Mononuclear cell (primary cell): ENCODE measurements around the gene LPCAT4. TPM values are rescaled to one million over a fixed set of nuclear protein-coding genes. Genes with fewer than 3 reads are reported as not detected.
"Not testable (repeated sequence)": the region's sequence is repeated elsewhere in the genome, so short reads cannot be mapped to it uniquely, and the experiment has no call there.

Experiments used
- H3K27me3 ChIP-seq: 2 replicates; pipeline ENCODE4 v1.6.0; 2011; ENCODE audit warnings: low read length, control low read depth; ENCODE audit not compliant: insufficient read depth
- H3K4me1 ChIP-seq: 2 replicates; pipeline ENCODE4 v1.5.1; 2011; ENCODE audit warnings: mild to moderate bottlenecking, low read length, control low read depth; ENCODE audit not compliant: insufficient read depth
- H3K4me3 ChIP-seq: 2 replicates; pipeline ENCODE4 v1.5.1; 2011; ENCODE audit warnings: mild to moderate bottlenecking, low read length, moderate library complexity
- H3K9me3 ChIP-seq: 2 replicates; pipeline ENCODE4 v1.5.1; 2011; ENCODE audit warnings: low read depth, mild to moderate bottlenecking, control low read depth, low read length
- total RNA-seq: library from RNA; depleted of rRNA; stranded (reverse); fragments of >200 nt; gene quantifications from one replicate; pipeline ENCODE4 v1.2.3, GENCODE V29; 2012

LPCAT4 gene
- total RNA-seq, 1 donor, result 9.2 TPM

DNA sequence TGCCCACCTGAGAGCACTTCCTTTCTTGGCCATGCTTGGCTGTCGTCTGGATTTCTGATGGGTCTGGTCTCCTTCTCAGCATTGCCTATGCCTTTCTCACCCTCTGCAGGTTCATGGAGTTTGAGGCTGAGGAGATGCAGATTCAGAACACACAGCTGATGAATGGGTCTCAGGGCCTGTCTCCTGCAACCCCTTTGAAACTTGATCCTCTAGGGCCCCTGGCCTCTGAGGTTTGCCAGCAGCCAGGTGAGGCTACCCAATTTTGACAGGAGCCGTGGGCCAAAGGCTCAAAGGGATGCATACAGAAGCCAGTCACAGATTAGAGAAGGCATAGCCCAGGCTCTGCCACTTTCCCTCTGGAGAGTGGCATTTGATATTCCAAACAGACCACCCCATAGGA is 13.4 kb downstream of the LPCAT4 start:
- Histone ChIP-seq H3K4me3 (no peak overlapping the region), H3K27me3 (no peaks in the 10 kb centered on the region)

DNA sequence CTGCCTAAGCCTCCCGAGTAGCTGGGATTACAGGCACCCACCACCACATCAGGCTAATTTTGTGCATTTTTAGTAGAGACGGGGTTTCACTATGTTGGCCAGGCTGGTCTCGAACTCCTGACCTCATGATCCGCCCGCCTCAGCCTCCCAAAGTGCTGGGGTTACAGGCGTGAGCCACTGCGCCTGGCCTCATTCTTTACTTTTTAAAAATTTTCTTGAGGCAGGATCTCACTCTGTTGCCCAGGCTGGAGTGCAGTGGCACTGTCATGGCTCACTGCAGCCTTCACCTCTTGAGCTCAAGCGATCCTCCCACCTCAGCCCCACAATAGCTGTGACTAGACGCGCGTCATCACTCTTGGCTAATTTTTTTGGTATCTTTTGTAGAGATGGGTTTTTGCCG is 14.0 kb downstream of the LPCAT4 start:
- not testable (repeated sequence) for H3K27me3 ChIP-seq, H3K4me3 ChIP-seq, H3K4me1 ChIP-seq, H3K9me3 ChIP-seq

More for the DNA sequence above, 13.4 kb downstream of the LPCAT4 start:
- H3K4me1 ChIP-seq, result no peaks in the 10 kb centered on the region
- H3K9me3 ChIP-seq, result no peaks in the 10 kb centered on the region

DNA sequence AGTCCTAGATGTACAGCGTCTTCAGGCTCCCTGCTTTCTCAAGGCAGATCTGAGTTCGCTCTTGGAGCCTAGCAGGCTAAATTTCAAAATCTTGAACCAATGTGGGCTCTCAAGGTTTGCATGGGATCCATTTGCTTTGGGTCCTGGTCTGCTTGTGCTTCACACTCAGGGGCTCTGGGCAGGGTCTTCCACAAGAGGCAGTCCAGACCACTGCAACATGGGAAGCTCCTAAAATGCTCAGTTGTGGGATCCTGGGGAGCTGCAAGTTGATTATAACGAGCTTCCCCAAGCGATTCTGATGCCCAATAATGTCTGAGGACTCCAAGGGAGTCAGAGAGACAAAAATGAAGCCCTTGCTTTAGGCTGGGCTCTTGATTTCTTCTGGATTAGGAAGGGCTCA is 17.2 kb downstream of the LPCAT4 start:
- Histone ChIP-seq H3K4me3 (no peak overlapping the region), H3K9me3 (no peaks in the 10 kb centered on the region), H3K27me3 (no peaks in the 10 kb centered on the region), H3K4me1 (no peaks in the 10 kb centered on the region)

- Histone ChIP-seq H3K4me3 (no peak overlapping the region), H3K9me3 (no peaks in the 10 kb centered on the region), H3K4me1 (no peaks in the 10 kb centered on the region), H3K27me3 (no peaks in the 10 kb centered on the region)
Observed at GRCh38 chr15:34348735-34349300, 18.2 kb downstream of the LPCAT4 start.

DNA sequence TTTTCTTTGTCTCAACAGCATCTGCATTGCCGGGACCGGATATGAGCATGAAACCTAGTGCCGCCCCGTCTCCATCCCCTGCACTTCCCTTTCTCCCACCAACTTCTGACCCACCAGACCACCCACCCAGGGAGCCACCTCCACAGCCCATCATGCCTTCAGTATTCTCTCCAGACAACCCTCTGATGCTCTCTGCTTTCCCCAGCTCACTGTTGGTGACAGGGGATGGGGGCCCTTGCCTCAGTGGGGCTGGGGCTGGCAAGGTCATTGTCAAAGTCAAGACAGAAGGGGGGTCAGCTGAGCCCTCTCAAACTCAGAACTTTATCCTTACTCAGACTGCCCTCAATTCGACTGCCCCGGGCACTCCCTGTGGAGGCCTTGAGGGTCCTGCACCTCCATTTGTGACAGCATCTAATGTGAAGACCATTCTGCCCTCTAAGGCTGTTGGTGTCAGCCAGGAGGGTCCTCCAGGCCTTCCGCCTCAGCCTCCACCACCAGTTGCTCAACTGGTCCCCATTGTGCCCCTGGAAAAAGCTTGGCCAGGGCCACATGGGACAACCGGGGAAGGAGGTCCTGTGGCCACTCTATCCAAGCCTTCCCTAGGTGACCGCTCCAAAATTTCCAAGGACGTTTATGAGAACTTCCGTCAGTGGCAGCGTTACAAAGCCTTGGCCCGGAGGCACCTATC is 18.9 kb downstream of the LPCAT4 start:
- H3K4me1 ChIP-seq, result no peaks in the 10 kb centered on the region
- no peaks in the 10 kb centered on the region for H3K9me3 ChIP-seq
- H3K27me3 ChIP-seq, result no peaks in the 10 kb centered on the region
- H3K4me3 ChIP-seq, result no peak overlapping the region

- Histone ChIP-seq H3K9me3 (no peaks in the 10 kb centered on the region), H3K4me1 (peaks cover 31% of the 10 kb centered on the region), H3K4me3 (peak within 1 kb of the TSS; percentile 98), H3K27me3 (no peaks in the 10 kb centered on the region)
Observed at GRCh38 chr15:34342737-34343575, 24.0 kb downstream of the LPCAT4 start, which contains the start of the genes NOP10 and NUTM1. Gene NOP10, minus strand, starts transcription at chr15:34343136. Its CDS starts 63 bp downstream, at chr15:34343073. Gene NUTM1, plus strand, starts transcription at chr15:34343315. Its CDS starts 382 bp downstream, at chr15:34343697.

DNA sequence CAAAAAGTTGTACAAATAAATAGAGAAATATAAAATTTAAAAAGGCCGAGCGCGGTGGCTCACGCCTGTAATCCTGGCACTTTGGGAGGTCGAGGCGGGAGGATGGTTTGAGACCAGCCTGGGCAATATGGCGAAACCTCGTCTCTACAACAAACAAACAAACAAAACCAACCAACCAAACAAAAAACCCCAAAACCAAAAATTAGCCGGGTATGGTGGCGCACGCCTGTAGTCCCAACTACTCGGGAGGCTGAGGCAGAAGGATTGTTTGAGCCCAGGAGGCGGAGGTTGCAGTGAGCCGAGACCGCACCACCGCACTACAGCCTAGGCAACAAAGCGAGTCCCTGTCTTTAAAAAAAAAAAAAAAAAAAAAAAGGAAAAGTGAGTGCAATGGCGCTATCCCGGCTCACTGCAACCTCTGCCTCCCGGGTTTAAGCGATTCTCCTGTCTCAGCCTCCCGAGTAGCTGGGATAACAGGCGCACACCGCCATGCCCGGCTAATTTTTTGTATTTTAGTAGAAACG is 24.7 kb downstream of the LPCAT4 start:
- peak overlapping the region; percentile 98 for H3K4me3 ChIP-seq

GRCh38 chr15:34341381-34342212 is 25.4 kb downstream of the LPCAT4 start:
- Histone ChIP-seq H3K4me3 (peak overlapping the region; percentile 98), H3K4me1 (peaks cover 37% of the 10 kb centered on the region), H3K9me3 (no peaks in the 10 kb centered on the region), H3K27me3 (no peaks in the 10 kb centered on the region)

More for the DNA sequence above, 24.7 kb downstream of the LPCAT4 start:
- peaks cover 31% of the 10 kb centered on the region for H3K4me1 ChIP-seq
- not testable (repeated sequence) for H3K27me3 ChIP-seq, H3K9me3 ChIP-seq

DNA sequence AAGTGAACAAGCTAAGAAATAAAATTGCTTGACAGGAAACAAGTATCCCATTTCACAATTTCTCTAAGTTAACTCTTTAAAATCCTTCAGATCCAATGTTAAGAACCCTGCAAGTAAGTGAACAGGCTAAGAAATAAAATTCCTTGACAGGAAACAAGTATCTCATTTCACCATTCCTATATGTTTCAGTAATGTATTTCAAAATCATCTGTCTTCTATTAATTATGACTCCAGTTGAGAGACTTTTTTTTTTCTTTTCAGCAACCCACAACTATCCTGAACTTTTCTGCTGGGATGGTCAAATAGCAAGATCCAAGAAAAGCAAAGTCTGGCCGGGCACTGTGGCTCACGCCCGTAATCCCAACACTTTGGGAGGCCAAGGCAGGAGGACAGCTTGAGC is 27.1 kb downstream of the LPCAT4 start:
- Histone ChIP-seq H3K4me3 (no peak overlapping the region), H3K9me3 (no peaks in the 10 kb centered on the region), H3K4me1 (peaks cover 48% of the 10 kb centered on the region), H3K27me3 (no peaks in the 10 kb centered on the region)

DNA sequence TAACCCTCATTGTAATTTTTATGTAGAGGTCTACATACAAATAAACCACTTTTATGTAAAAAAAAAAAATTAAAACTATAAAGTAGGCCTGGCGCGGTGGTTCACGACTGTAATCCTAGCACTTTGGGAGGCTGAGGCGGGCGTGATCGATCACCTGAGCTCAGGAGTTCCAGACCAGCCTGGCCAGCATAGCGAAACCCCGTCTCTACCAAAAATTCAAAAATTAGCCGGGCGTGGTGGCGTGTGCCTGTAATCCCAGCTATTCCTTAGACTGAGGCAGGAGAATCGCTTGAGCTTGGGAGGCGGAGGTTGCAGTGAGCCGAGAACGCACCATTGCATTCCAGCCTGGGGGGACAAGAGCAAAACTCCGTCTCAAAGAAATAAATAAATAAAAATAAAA is 28.6 kb downstream of the LPCAT4 start:
- Histone ChIP-seq H3K4me1 (peaks cover 61% of the 10 kb centered on the region), H3K27me3 (no peaks in the 10 kb centered on the region), H3K4me3 (peak overlapping the region; percentile 92), H3K9me3 (no peaks in the 10 kb centered on the region)

DNA sequence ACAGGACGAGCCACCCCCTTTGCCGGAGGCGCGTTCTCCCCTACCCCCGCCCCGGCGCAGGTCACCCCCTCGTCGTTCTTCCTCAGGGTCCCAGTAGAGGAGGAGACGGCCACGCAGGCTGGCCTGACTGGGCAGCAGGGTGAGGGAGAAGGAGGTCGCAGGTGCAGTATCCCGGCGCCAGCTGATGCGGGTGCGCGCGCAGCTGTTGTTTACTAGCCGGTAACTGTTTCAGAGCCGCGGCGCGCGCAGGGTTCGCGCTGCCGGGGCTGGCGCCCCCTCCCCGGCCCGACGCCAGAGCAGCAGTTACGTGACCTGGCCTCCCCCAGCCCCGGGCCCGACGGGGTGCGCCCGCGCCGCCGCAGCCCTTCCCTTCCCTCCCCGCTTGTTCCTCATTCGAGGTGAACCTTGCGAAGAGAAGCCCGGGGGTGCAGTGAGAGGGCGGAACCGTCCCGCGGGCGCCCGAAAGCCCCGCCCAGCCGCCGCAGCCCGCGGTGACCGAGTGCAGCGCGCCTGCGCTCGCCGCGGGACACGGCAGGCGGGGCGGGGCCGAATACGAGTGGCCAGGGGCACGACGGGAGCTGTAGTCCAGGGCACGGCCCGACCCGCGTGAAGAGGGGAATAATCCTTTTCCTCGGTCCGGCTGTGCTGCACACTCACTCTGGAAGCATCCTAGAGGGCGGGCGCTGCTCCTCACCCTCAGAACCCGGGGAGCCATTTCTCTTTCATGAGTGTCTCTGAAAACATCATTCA is 29.3 kb downstream of the LPCAT4 start, which contains the start of gene SLC12A6:
Gene SLC12A6 (minus strand): TSS at position 225 of the 750 bp plus-strand sequence. CDS start 1,101 bp downstream, outside the sequence.
- Histone ChIP-seq H3K4me3 (peak within 1 kb of the TSS; percentile 92), H3K4me1 (peaks cover 66% of the 10 kb centered on the region)

DNA sequence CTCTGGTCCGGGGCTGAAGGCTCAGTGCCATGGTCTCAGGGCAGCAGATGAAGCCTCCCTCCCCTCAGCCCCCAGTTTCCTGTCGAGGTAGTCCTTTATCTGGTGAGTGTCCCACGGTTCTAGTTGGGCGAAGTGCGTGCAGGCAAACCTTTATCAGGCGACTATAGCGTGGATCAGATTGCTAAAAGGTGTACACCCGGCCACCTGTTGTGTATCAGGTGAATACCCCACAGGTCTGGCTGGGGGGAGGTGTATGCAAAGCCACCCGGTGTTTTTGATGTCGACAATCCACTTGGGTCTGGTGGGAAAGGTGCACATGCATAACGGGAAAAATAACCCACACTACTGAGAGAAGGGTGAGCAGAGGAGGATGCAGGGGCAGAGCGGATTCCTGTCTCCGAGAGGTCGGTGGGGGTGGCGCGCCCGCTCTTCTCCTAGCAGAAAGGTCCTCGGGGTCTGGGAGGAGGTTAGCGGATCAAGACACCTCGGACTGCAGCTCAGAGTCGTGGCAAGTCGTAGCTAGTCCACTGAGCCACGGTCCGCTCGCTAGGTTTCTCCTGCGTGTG is 29.9 kb downstream of the LPCAT4 start:
- Histone ChIP-seq H3K27me3 (no peaks in the 10 kb centered on the region), H3K9me3 (no peaks in the 10 kb centered on the region), H3K4me1 (peaks cover 68% of the 10 kb centered on the region), H3K4me3 (peak overlapping the region; percentile 92)

More for the DNA sequence above, 29.3 kb downstream of the LPCAT4 start, which contains the start of gene SLC12A6:
- H3K27me3 ChIP-seq, result no peaks in the 10 kb centered on the region
- H3K9me3 ChIP-seq, result no peaks in the 10 kb centered on the region

DNA sequence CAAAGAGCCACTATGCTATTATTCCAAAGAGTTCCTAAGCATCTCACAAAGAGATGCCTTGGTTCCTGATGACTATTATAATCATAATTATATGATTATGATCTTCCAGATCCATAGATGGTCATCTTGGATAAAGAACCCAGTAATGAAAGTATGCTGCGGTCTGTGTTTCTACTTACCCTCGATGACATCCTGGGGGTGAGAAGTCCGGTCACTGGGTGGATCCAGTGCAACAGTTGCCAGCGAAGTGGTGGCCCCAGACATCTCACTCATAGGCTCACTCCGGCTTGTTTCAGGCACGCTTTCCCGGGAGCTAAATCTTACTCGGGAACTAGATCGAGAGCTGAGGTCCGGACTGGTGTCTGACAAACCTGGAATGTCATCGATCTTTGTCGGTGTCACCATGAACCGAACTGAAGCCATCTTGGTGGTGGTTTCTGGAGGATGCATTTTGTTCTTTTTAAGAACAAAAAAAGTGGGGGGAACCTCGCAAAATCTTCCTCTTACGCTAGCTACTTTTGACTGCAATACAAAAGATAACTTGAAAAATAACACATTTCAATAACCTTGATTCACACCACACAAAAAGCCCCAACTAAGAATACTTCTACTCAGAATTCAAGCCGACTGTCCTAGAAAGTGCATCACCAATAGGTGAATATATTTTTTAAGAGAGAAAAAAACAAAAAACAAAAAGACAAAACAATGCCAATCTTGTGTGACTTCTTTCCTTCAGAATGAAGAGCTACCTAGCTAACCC is 30.6 kb downstream of the LPCAT4 start:
- Histone ChIP-seq H3K9me3 (no peaks in the 10 kb centered on the region), H3K4me3 (peak overlapping the region; percentile 92), H3K4me1 (peaks cover 62% of the 10 kb centered on the region), H3K27me3 (no peaks in the 10 kb centered on the region)
